NCI-H524 treated with DMSO at 0.1 percent for 48 hours (cell line): ENCODE data around the gene ARHGAP18.

Experiments used
- DNase-seq: peaks from one replicate; lab custom pipeline; 2025; lab: John Stamatoyannopoulos, UW

The ARHGAP18 gene

GRCh38 chr6:129719692-129720091, 9.7 kb upstream of the ARHGAP18 start:
- no peak for DNase-seq

- no peak for DNase-seq
Measured at GRCh38 chr6:129717277-129717676, 7.3 kb upstream of the ARHGAP18 start.

DNA sequence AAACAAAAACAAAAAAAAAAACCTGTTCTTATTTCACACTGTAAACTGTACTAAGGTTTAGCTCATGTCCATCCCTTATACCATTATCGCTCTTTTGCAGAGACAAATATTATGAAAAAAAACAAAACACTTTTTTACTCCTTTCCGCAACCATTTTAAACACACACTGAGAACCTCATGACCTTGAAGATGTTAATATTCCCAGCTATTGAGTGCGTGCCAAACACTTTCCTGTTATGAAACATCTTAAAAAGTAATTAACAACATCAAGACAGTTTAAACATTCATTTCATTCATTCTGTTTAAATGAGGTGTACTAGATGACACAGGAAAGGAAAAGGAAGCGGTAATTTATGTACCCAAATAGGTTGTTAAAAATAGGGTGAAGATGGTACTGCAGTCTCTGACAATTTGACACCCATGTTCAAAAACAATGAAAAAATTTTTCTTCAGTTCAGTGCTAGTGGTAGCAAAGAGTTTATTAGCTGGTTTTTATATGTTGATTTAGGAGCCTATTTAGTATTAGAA, 3.9 kb upstream of the ARHGAP18 start:
- no peak for DNase-seq

GRCh38 chr6:129711271-129711631, 1.3 kb upstream of the ARHGAP18 start:
- no peak for DNase-seq

DNA sequence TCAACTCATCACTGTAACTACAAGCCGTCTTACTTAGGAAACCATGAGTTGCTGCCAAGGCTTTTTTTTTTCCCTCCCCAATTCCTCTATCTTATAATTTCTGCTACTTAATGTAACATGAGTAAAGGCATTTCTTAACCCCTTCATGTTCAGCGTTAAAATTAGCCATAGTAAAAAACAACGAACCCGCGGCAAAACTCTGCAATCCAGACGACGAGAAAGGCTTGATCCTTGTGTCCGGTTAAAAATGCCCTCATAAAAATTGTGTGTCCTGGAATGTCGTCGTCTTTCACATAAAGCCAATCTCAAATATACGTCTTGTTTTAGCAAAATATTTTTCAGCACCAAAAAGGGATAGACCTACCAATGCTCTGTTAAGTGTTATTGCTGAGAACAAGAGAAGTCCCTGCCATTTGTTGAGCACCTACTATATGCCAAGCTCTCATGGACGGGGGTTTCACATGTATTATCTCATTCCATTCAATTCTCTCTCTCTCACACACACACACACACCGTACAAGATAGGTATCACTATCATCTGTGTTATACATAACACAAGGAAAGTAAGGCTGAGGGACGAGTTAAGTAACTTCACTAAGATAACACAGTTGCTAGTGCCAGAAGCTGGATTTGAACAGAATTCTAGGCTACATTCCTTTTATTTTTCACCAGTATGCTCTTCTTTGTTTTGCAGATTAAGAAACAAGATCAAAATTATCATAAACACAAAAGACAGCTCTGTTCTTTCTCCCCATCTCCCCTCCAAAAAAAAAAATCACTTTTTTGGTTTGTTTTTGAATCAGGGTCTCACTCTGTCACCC, 683 bp upstream of the ARHGAP18 start:
- no peak for DNase-seq

- no peak for DNase-seq
Measured at GRCh38 chr6:129709196-129709768, 695 bp downstream of the ARHGAP18 start.

DNA sequence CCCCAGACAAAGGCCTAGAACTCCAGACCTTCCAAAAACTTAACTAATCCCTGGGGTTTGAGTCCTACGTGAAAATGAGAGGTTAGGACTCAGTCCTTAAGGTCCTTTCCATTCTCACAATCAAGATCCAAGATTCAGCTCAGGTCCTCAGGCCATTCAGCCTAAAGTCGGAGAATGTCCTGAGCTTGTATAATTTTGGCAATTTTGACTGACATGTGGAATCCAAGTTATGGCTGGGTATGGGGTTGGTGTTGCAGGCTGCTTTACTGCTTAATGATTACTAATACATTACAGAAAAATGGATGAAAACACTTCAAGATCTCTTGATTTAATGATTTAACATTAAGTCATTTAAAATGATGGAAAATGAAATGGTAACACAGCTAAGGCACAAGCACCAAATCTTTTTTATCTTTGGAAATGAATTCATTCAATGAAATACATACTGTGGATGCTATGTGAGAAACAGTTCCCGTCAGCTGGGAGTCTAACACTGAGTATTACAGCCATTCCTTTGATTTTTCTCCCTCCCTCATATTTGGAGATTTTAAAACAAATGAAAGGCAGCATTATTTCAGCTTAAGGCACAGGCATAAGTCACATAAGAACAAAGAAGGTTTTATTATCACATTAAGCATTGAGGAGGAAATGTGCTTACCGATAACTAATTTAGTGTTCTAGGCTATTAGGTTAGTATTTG, 1.3 kb downstream of the ARHGAP18 start:
- no peak for DNase-seq

- DNase-seq = no peak
Measured at GRCh38 chr6:129707882-129708495, 2.0 kb downstream of the ARHGAP18 start.

DNA sequence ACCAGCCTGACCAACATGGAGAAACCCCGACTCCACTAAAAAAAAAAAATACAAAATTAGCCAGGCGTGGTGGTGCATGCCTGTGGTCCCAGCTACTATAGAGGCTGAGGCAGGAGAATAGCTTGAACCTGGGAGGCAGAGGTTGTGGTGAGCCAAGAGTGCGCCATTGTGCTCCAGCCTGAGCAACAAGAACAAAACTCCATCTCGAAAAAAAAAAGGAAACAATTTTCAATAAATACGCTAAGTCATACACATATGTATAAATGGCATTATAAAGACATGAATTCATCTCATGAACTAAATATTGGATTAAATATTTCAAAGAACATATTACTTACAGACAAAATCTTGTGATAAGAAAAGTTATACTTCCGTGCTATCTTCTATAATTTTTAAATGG, 2.9 kb downstream of the ARHGAP18 start:
- no peak for DNase-seq

DNA sequence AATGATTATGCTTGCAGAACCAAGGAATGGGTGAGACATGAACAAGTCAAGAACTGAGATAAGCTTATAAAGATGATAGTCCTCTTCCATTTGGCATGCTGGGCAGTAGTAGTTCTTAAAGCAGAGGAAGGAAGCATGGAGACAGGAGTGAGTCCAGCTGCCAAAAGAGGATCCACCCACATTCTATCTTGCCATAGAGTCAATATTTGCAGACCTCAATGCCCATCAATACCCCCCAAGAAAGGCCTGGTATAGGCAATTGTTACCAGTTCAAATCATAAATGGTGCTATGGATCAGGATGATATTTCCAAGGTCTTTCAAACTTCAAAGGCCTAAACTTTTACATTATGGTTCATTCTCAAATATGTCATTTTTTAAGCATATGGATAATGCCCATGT, 4.8 kb downstream of the ARHGAP18 start:
- DNase-seq = no peak

- no peak for DNase-seq
Measured at GRCh38 chr6:129704708-129705107, 5.3 kb downstream of the ARHGAP18 start.

GRCh38 chr6:129701721-129702455, 8.1 kb downstream of the ARHGAP18 start:
- no peak for DNase-seq

DNA sequence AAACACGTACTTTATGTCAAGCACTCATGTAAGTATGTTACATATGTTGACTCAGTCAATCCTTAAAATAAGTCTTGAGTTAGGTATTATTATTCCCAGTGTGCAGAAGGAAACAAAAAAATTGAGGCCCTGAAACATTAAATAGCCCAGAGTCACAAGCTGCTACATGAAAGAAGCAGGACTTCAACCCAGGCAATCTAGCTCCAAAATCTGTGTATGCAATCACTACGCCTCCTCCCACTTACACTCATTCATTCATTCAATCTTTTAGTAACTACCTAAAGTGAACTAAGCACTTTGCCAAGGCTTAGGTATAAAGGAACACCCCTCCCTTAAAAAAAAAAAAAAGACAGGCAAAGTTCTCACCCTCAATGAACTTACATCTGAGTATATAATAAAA, 9.3 kb downstream of the ARHGAP18 start:
- DNase-seq = no peak

DNA sequence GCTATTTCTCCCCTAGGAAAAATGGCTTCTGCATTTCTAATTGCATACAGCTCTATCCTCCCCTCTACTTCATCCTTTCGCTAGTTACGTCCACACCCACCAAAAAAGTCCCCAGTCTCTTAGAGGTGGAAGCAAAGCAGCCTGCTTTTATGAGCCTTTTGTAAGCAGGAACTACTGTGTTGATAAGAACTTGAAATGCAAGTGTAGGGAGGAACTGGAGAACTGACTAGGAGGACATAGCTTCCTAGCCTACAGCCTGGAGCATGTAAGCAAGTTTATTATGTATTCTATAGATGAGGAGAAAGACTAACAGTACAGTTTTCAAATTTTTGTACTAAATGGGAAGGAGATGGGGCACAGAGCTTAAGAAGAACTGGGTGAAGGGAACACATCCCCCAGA, 10.3 kb downstream of the ARHGAP18 start:
- no peak for DNase-seq

DNA sequence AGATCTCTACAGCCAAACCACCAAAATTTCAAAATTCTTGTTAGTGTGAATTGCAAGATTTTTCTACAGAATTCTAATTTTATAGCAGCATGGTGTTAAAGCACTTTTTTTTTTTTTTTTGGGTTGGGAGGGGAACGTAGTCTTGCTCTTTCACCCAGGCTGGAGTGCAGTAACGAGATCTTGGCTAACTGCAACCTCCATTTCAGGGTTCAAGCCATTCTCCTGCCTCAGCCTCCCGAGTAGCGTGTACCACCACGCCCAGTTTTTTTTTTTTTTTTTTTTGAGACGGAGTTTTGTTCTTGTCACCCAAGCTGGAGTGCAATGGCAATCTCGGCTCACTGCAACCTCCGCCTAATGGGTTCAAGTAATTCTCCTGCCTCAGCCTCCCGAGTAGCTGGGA, 11.5 kb downstream of the ARHGAP18 start:
- DNase-seq = no peak

DNA sequence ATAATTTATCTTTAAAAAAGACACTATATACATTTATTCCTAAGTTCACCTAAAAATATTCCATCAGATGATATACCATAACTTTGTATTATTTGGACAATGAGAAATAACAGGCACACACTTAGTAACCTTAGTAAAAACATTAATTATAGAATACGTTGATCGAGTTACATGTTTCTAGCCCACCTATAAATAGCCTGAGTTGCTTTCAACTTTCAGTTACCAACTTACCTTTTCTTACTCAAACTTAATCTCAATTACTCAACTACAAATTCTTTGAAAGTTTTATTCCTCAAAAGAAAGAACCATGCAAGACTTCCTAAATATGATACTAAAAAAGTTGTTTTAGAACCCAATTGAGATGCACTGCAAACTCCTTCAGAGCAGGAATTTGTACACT, 12.2 kb downstream of the ARHGAP18 start:
- no peak for DNase-seq

GRCh38 chr6:129696843-129697242, 13.1 kb downstream of the ARHGAP18 start:
- DNase-seq = no peak

DNA sequence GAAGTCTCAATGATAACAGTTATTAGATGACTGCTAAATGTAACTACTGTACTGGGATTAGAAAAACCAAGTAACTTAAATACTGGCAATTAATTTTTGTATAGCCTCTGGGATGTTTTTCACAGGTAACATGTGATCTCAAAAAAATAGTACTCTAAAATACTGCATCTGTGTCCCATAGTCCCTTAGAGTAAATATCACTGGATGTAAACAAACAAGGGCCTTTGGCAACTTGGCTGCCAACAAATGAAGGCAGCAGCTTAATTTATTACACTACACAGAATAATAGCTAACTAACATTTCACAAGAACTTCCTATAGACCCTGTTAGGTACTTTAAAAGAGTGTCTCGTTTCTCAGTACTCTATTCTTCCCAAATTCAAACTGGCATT, 14.0 kb downstream of the ARHGAP18 start:
- DNase-seq = no peak

- no peak for DNase-seq
Measured at GRCh38 chr6:129695373-129696027, 14.5 kb downstream of the ARHGAP18 start.

DNA sequence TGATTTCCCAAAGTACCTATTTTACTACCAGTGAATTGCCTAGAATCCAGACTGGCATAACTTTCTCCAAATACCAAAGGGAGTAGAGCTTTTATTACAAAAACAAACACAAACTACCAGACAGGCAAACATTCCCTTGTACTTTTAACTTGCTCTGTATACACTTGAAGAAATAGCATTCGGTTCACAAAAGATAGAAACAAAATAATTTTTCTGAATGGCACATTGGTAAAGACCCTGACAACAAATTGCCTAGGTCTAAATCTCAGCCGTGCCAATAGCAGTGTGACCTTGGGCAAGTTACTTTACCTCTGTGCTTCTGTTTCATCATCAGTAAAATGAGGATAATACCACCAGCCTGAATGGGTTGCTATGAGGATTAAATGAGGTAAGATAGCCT, 15.9 kb downstream of the ARHGAP18 start:
- DNase-seq = no peak

GRCh38 chr6:129692467-129692866, 17.5 kb downstream of the ARHGAP18 start:
- no peak for DNase-seq
